Suprapubic skin (tissue), 4 donors: Measurements from ENCODE around the gene PELI1.

Experiments
- CTCF ChIP-seq, 2 donors: fragments of 200-600 bp in 1 of 2; fragments of 450-650 bp in 1 of 2; sonication (generic) in 1 of 2; IDR thresholded peaks; one replicate each; pipeline ENCODE4 v1.5.1; 2016 to 2019; ENCODE audit warnings: antibody characterized with exemption in 2 of 2, mild to moderate bottlenecking in 1 of 2, moderate library complexity in 1 of 2
- EP300 ChIP-seq: sonication (generic); formaldehyde crosslinking; IDR thresholded peaks from one replicate; pipeline ENCODE4 v1.6.1; 2017; ENCODE audit warnings: antibody characterized with exemption
- POLR2A ChIP-seq, 2 donors: fragments of 450-650 bp; IDR thresholded peaks; one replicate each; pipeline ENCODE4 v1.6.1; 2017; ENCODE audit warnings: antibody characterized with exemption in 2 of 2, mild to moderate bottlenecking in 2 of 2, moderate library complexity in 2 of 2
- POLR2AphosphoS5 ChIP-seq, 3 donors: sonication (generic); formaldehyde crosslinking; IDR thresholded peaks; one replicate each; pipeline ENCODE4 v1.6.1; 2017; ENCODE audit warnings: antibody characterized with exemption in 3 of 3

- no peak for TF ChIP-seq CTCF (IDR thresholded peaks at IDR 0.05)
- no peak for TF ChIP-seq POLR2AphosphoS5 (IDR thresholded peaks at IDR 0.05)
- TF ChIP-seq POLR2A (IDR thresholded peaks at IDR 0.05): no peak
- TF ChIP-seq EP300: no peak
Measured at GRCh38 chr2:64189586-64189985, 45.4 kb upstream of the PELI1 start.
